PFSK-1 (cell line): Measurements from ENCODE around the gene MYO7B.

Experiments
- POLR2AphosphoS5 ChIP-seq: IDR thresholded peaks from 2 replicates; pipeline ENCODE4 v1.6.1; 2012; ENCODE audit warnings: low read depth, mild to moderate bottlenecking, control low read depth, low read length, moderate library complexity
- REST ChIP-seq, 2 experiments: IDR thresholded peaks; 2 replicates each; pipeline versions ENCODE4 v1.6.1 to v1.8.0; 2011 to 2012; ENCODE audit warnings: low read depth in 2 of 2, low read length in 2 of 2, control low read depth in 1 of 2, inconsistent platforms in 1 of 2, mild to moderate bottlenecking in 1 of 2, moderate library complexity in 1 of 2; ENCODE audit not compliant: insufficient read depth in 1 of 2
- SIN3A ChIP-seq: IDR thresholded peaks from 2 replicates; pipeline ENCODE4 v1.6.1; 2012; ENCODE audit warnings: mild to moderate bottlenecking, low read length, moderate library complexity, borderline replicate concordance; ENCODE audit not compliant: insufficient read depth
- TAF1 ChIP-seq: IDR thresholded peaks from 2 replicates; pipeline ENCODE4 v1.6.1; 2012; ENCODE audit warnings: low read length, control low read depth, borderline replicate concordance; ENCODE audit not compliant: insufficient read depth

GRCh38 chr2:127597984-127598380 is 62.5 kb downstream of the MYO7B start:
- TF ChIP-seq POLR2AphosphoS5, result no peak
- TF ChIP-seq REST (IDR thresholded peaks at IDR 0.05; ENCODE audit: insufficient read depth in 1 of 2, low read depth in 2 of 2, low read length in 2 of 2), result no peak
- TF ChIP-seq SIN3A, result no peak
- TF ChIP-seq TAF1, result no peak
